Lower leg skin (tissue), 4 donors: ENCODE data around the gene NELFB. TPM values are rescaled to one million over a fixed set of nuclear protein-coding genes. Genes with fewer than 3 reads are reported as not detected.

Source experiments
- DNase-seq, 2 donors: peaks; one replicate each; pipeline ENCODE4 v3.0.0-alpha.2; 2019; ENCODE audit warnings: low spot score in 2 of 2
- H3K4me3 ChIP-seq: fragments of 200-600 bp; sonication (generic); 2 replicates; pipeline ENCODE4 v1.5.1; 2017; ENCODE audit warnings: mild to moderate bottlenecking, low read depth; ENCODE audit not compliant: poor library complexity, severe bottlenecking
- POLR2A ChIP-seq, 2 donors: fragments of 450-650 bp; IDR thresholded peaks; one replicate each; pipeline ENCODE4 v1.6.1; 2016 to 2017; ENCODE audit warnings: antibody characterized with exemption in 2 of 2, mild to moderate bottlenecking in 1 of 2, moderate library complexity in 1 of 2
- WGBS, 2 donors: methylation state at CpG; one replicate each; pipeline ENCODE4 v1.1.5; 2018; 5-methylcytosine and 5-hydroxymethylcytosine counted together
- intact Hi-C: fragments of 100-400 bp; cut with DNase I; formaldehyde crosslinking; loops from one replicate; pipeline ENCODE4 v1.15.0; 2023; ENCODE audit warnings: low total_unique reads
- total RNA-seq, 4 donors: library from RNA; depleted of rRNA; stranded (reverse); fragments of >200 nt; gene quantifications; one replicate each; pipeline ENCODE4 v1.1.0, GENCODE V29; 2016
- TF ChIP-seq, protein P1 (sequence below), 3 donors: fragments of 450-650 bp; IDR thresholded peaks; one replicate each; pipeline ENCODE4 v1.5.1; 2016; ENCODE audit warnings: antibody characterized with exemption in 3 of 3, mild to moderate bottlenecking in 3 of 3, moderate library complexity in 2 of 3

Gene NELFB
- total RNA-seq, 4 donors from 2014 or later, result 40.7 to 52.7 (median 49.9) TPM

DNA sequence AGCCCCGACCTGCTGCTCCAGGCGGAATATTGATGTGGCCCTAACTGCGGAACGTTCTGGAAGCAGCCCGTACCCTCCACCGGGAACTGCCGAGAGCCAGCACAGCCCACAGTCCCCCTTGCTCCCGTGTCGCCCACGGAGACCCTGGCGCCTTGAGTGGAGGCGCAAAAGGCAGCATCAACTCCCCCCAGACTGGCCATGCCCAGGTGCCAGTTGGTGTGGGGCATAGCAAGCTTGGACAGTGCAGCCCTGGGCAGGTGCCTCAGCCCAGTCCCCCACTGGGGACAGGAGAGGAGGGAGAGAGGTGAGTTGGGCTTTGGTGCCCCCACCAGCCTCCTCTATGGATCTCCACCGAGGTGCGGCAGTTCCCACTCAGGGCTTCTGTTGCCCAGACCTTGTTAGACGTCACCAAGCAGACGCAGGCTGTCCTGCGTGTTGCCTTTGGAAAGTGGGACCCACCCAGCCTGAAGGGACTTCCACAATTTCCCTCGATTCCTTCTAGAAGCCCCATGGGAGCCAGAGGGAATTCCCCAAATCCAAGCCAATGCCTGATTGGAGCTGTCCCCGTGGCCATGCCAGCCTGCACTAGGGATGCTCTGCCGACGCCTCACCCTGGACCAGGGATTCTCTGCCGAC is 66.7 kb downstream of the NELFB start:
- 77 to 83% methylated on average over 13 to 16 of the region's 22 CpGs for WGBS, 2 donors
- intact Hi-C loops, result no loop called here
- TF ChIP-seq, protein P1, sequence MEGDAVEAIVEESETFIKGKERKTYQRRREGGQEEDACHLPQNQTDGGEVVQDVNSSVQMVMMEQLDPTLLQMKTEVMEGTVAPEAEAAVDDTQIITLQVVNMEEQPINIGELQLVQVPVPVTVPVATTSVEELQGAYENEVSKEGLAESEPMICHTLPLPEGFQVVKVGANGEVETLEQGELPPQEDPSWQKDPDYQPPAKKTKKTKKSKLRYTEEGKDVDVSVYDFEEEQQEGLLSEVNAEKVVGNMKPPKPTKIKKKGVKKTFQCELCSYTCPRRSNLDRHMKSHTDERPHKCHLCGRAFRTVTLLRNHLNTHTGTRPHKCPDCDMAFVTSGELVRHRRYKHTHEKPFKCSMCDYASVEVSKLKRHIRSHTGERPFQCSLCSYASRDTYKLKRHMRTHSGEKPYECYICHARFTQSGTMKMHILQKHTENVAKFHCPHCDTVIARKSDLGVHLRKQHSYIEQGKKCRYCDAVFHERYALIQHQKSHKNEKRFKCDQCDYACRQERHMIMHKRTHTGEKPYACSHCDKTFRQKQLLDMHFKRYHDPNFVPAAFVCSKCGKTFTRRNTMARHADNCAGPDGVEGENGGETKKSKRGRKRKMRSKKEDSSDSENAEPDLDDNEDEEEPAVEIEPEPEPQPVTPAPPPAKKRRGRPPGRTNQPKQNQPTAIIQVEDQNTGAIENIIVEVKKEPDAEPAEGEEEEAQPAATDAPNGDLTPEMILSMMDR (IDR thresholded peaks at IDR 0.05), result no peak
- no peak for TF ChIP-seq POLR2A (IDR thresholded peaks at IDR 0.05)
- no peak overlapping the region for H3K4me3 ChIP-seq
- DNase-seq, result no peak

Other genes starting within 250 kb of the NELFB start
- gene ABCA2, start 227.1 kb upstream of the NELFB start, total RNA-seq, result 10 to 100 TPM; 18.2 to 27.6 (median 23.7) TPM
- gene FUT7, start 223.2 kb upstream of the NELFB start, total RNA-seq, result under 1 TPM in 2 of 4 donors, not detected in 2; 0.22 to 0.39 TPM
- gene NPDC1, start 209.2 kb upstream of the NELFB start, total RNA-seq, result 10 to 100 TPM; 29.1 to 63.9 (median 56.1) TPM
- 10 to 100 TPM; 10.1 to 14.7 (median 12.1) TPM for gene ENTPD2, start 201.3 kb upstream of the NELFB start, total RNA-seq
- gene SAPCD2, start 184.8 kb upstream of the NELFB start, total RNA-seq, result 10 to 100 TPM in 2 of 4 donors, 1 to 10 TPM in 2; 5.7 to 25.6 (median 13.7) TPM
- 10 to 100 TPM in 1 of 4 donors, 1 to 10 TPM in 3; 6.6 to 13.7 (median 7.9) TPM for gene UAP1L1, start 177.8 kb upstream of the NELFB start, total RNA-seq
- 10 to 100 TPM; 57.7 to 81.0 (median 61.8) TPM for gene MAN1B1, start 168.3 kb upstream of the NELFB start, total RNA-seq
- gene DPP7, start 140.6 kb upstream of the NELFB start, total RNA-seq, result 100 to 1,000 TPM; 123 to 144 (median 138) TPM
- 1 to 10 TPM in 1 of 4 donors, under 1 TPM in 2, not detected in 1; 0.10 to 2.4 (median 0.49) TPM for gene GRIN1, start 116.2 kb upstream of the NELFB start, total RNA-seq
- 10 to 100 TPM in 3 of 4 donors, 1 to 10 TPM in 1; 4.1 to 29.0 (median 21.3) TPM for gene LRRC26, start 85.3 kb upstream of the NELFB start, total RNA-seq
- gene TMEM210, start 83.3 kb upstream of the NELFB start, total RNA-seq, result not detected
- gene ANAPC2, start 66.8 kb upstream of the NELFB start, total RNA-seq, result 10 to 100 TPM; 26.2 to 69.3 (median 30.5) TPM
- gene SSNA1, start 66.7 kb upstream of the NELFB start, total RNA-seq, result 100 to 1,000 TPM in 2 of 4 donors, 10 to 100 TPM in 2; 79.2 to 112 (median 93.1) TPM
- 10 to 100 TPM; 27.6 to 34.2 (median 29.1) TPM for gene TPRN, start 54.6 kb upstream of the NELFB start, total RNA-seq
- gene TMEM203, start 49.7 kb upstream of the NELFB start, total RNA-seq, result 10 to 100 TPM; 45.7 to 60.7 (median 49.4) TPM
- gene NDOR1, start 49.6 kb upstream of the NELFB start, total RNA-seq, result 10 to 100 TPM in 3 of 4 donors, 1 to 10 TPM in 1; 8.1 to 18.6 (median 11.6) TPM
- gene RNF208, start 33.1 kb upstream of the NELFB start, total RNA-seq, result 10 to 100 TPM in 1 of 4 donors, 1 to 10 TPM in 3; 3.7 to 10.2 (median 5.5) TPM
- gene CYSRT1, start 30.2 kb upstream of the NELFB start, total RNA-seq, result 100 to 1,000 TPM in 1 of 4 donors, 10 to 100 TPM in 3; 40.2 to 119 (median 67.6) TPM
- 1 to 10 TPM in 2 of 4 donors, under 1 TPM in 1, not detected in 1; 0.25 to 3.2 (median 2.4) TPM for gene RNF224, start 27.8 kb upstream of the NELFB start, total RNA-seq
- 1 to 10 TPM in 1 of 4 donors, not detected in 3; 1.6 TPM for gene SLC34A3, start 24.4 kb upstream of the NELFB start, total RNA-seq
- 100 to 1,000 TPM; 317 to 604 (median 408) TPM for gene TUBB4B, start 14.0 kb upstream of the NELFB start, total RNA-seq
- gene STPG3, start 4.0 kb upstream of the NELFB start, total RNA-seq, result not detected
- 1 to 10 TPM; 4.9 to 7.4 (median 5.6) TPM for gene TOR4A, start 22.4 kb downstream of the NELFB start, total RNA-seq
- 10 to 100 TPM; 28.5 to 49.2 (median 41.0) TPM for gene NRARP, start 46.9 kb downstream of the NELFB start, total RNA-seq
- 10 to 100 TPM; 13.8 to 25.7 (median 17.7) TPM for gene EXD3, start 167.8 kb downstream of the NELFB start, total RNA-seq
- gene NOXA1, start 168.1 kb downstream of the NELFB start, total RNA-seq, result 1 to 10 TPM; 3.1 to 5.6 (median 4.4) TPM
- gene ENTPD8, start 186.0 kb downstream of the NELFB start, total RNA-seq, result not detected
- gene NSMF, start 204.0 kb downstream of the NELFB start, total RNA-seq, result 10 to 100 TPM; 18.6 to 41.8 (median 24.3) TPM